ENCODE measurements around the gene MROH7. TPM values are rescaled to one million over a fixed set of nuclear protein-coding genes. Genes with fewer than 3 reads are reported as not detected.
"Not testable (repeated sequence)": the region's sequence is repeated elsewhere in the genome, so short reads cannot be mapped to it uniquely, and the experiment has no call there.

Gene MROH7
- total RNA-seq, 2 donors from 2014 or later = 3.7 to 5.5 TPM

GRCh38 chr1:54623216-54624007 is 18.2 kb upstream of the MROH7 start, which contains the start of gene FAM151A:
TSS of gene FAM151A (minus strand) at chr1:54623525. CDS start at chr1:54623395, 130 bp downstream.
- Histone ChIP-seq H3K4me3 (no peak within 1 kb of the TSS), H3K9me3 (no peaks in the 10 kb centered on the region), H3K9ac (ENCODE audit: low read depth in 2 of 2, low read length in 2 of 2) (no peak within 1 kb of the TSS), H3K36me3 (no peaks in the 10 kb centered on the region), H3K27ac (no peak within 1 kb of the TSS), H3K4me1 (no peaks in the 10 kb centered on the region), H3K27me3 (no peaks in the 10 kb centered on the region)
- intact Hi-C loops (cut with DNase I) = no loop called here
- DNase-seq = no peak
- no peak for TF ChIP-seq CTCF (IDR thresholded peaks at IDR 0.05)

- H3K36me3 ChIP-seq = no peaks in the 10 kb centered on the region
- DNase-seq = no peak
- no peak overlapping the region for H3K4me3 ChIP-seq
- H3K27me3 ChIP-seq = no peaks in the 10 kb centered on the region
- no peak overlapping the region for H3K27ac ChIP-seq
- no peaks in the 10 kb centered on the region for H3K9me3 ChIP-seq
- intact Hi-C loops (cut with DNase I) = no loop called here
- TF ChIP-seq CTCF (IDR thresholded peaks at IDR 0.05) = no peak
- no peak overlapping the region for H3K9ac ChIP-seq (ENCODE audit: low read depth in 2 of 2, low read length in 2 of 2)
- H3K4me1 ChIP-seq = no peaks in the 10 kb centered on the region
Measured at GRCh38 chr1:54624466-54625464, 16.8 kb upstream of the MROH7 start.

GRCh38 chr1:54627196-54627595 is 14.4 kb upstream of the MROH7 start:
- Histone ChIP-seq H3K4me3 (no peak overlapping the region), H3K9ac (ENCODE audit: low read depth in 2 of 2, low read length in 2 of 2) (no peak overlapping the region), H3K4me1 (no peaks in the 10 kb centered on the region), H3K9me3 (no peaks in the 10 kb centered on the region), H3K27me3 (no peaks in the 10 kb centered on the region), H3K27ac (no peak overlapping the region), H3K36me3 (no peaks in the 10 kb centered on the region)
- intact Hi-C loops (cut with DNase I) = no loop called here
- TF ChIP-seq CTCF (IDR thresholded peaks at IDR 0.05) = no peak
- no peak for DNase-seq

GRCh38 chr1:54635804-54636203 is 5.8 kb upstream of the MROH7 start:
- DNase-seq; intact Hi-C loops (cut with DNase I): not testable (repeated sequence)

GRCh38 chr1:54636461-54637446 is 4.8 kb upstream of the MROH7 start:
- H3K27ac ChIP-seq; DNase-seq; H3K27me3 ChIP-seq; H3K9ac ChIP-seq (ENCODE audit: low read depth in 2 of 2, low read length in 2 of 2); intact Hi-C loops (cut with DNase I); H3K36me3 ChIP-seq; H3K9me3 ChIP-seq; H3K4me3 ChIP-seq: not testable (repeated sequence)
- H3K4me1 ChIP-seq = peaks cover 10% of the 10 kb centered on the region

More at GRCh38 chr1:54635804-54636203, 5.8 kb upstream of the MROH7 start:
- not testable (repeated sequence) for H3K9ac ChIP-seq (ENCODE audit: low read depth in 2 of 2, low read length in 2 of 2); H3K4me3 ChIP-seq; H3K9me3 ChIP-seq; H3K4me1 ChIP-seq; H3K27ac ChIP-seq; H3K27me3 ChIP-seq; H3K36me3 ChIP-seq

Measured in colonic mucosa (tissue), 4 donors.